GM18499 (cell line): ENCODE results near the gene JAKMIP2.
"Not testable (repeated sequence)": the region's sequence is repeated elsewhere in the genome, so short reads cannot be mapped to it uniquely, and the experiment has no call there.

ENCODE experiments used
- ATAC-seq: cut with Tn5 transposase; IDR thresholded peaks from one replicate; pipeline ENCODE4 v1.9.1; 2021; ENCODE audit warnings: moderate number of reproducible peaks; ENCODE audit not compliant: insufficient read depth, unreplicated experiment

Gene JAKMIP2

DNA sequence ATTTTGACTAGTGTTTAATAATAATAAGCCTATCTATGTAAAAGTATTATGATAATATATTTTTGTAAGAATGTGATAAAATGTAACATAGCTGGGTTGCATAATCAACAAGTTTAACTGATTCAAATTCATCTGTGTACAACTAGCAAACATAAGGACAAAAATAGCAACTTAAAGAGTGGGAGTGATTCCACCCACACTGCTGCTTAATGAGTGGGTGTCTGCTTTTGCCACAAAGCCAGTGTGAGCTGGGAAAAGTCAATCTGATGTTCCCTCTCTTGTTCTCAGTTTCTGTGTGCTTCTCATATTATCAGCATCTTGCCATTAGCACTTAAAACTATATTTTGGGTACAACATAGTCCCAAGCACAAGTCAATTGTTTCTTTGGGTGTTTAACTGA, 161.5 kb downstream of the JAKMIP2 start:
- ATAC-seq = no peak

DNA sequence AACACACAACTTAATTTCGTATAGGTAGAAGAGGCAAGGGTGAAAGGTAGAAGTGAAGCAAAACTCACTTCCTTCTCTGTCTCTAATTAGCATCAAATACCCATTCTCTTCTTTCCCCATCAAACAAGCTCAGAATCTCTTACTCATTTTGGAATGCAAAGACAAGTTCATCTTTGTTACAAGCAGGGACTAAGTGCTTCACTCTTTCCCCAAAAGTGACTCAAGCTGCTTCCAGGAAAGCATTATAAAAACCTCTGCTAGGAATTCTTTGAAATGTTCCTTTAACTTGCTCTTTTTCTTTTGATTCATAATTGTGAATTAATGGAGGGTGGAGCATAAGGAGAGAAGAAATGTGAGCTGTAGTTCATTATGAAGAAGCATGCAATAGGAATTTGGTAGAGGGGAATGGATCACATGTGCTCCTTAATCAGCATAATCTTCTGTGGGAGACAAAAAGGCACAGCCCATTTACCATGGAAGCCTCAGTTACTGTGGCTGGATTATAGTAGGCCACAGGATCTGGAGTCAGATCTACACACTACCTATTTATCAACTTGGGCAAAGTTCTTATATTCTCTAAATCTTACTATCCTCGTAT, 163.1 kb downstream of the JAKMIP2 start:
- ATAC-seq = no peak

DNA sequence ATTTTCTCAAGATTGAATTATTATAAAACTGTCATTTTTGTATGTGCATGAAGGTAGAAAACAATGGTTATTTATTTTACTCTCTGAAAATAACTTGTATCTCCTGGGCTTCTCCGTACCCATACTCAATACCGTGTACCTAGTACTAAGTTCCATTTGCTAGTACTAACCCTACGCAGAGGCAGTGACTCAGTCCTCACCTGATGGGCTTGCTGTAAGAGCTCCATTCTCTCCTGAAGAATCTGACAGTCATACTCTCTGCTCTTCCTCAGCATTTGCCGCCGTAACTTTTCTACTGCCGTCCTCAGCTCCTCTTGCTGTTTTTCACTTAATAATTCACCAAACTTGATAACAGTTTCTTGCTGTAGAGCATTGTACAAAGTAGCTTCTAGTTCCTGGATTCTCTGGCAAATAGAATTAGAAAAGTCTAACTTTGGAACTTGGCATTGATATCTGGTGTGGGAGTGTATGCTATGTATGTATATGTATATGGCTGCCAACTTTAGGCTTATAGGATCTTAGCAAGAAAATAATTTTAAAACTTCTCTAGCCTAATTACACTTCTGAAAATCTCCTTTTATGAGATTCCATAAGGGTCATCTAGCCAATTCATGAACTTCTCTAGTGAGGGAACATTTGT, 164.7 kb downstream of the JAKMIP2 start:
- ATAC-seq = no peak

DNA sequence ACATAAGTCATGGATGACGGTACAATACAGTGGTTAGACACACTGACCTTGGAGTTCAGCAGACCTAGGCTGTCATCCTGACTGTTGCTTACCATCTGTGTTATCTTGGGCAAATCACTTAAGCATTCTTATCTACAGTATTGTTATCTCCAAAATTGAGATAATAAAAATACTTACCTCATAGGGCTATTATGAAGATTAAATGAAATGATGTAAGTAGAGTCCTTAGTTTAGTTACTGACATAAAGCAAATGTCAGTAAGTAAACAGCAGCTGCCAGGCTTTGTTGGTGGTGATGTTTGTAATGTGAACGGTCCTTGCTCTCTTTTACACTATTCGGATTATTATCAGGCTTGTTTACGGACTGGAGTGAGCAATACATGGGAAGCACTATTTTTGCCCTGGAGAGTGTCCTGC, 165.3 kb downstream of the JAKMIP2 start:
- no peak for ATAC-seq

DNA sequence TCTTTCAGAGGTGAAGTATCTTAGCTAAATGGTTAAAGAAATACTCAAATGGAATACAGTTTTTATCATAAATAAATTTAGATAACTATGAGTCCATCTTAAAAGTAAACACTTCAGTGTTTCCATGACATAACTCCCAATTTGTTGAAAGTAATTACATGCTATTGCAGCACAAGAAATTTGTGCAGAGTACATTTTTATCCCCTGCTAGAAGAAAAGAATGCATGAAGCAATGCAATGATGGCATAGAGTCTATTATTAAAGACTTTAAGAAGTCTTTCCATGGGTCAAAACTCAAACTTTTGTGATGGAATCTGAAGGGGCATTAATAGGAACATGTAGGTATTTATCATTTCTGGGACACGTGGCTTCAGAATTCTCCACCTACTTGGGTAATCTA, 166.1 kb downstream of the JAKMIP2 start:
- no peak for ATAC-seq

DNA sequence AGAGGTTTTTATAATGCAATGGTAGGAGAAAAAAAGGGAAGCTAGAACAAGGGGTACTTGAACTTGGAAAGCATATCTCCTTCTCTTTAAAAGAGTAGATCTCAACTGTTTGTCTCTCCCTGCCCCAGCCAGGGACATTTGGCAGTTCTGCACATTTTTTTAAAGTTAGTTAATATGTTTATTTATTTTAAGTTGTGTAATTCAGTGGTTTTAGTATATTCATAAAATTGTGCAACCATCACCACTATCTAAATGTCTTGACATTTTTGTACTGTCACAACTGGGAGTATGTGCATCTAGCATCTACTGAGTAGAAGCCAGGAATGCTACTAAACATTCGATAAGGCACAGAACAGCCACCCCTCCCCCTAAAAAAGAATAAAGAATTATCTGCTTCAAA, 169.2 kb downstream of the JAKMIP2 start:
- no peak for ATAC-seq

DNA sequence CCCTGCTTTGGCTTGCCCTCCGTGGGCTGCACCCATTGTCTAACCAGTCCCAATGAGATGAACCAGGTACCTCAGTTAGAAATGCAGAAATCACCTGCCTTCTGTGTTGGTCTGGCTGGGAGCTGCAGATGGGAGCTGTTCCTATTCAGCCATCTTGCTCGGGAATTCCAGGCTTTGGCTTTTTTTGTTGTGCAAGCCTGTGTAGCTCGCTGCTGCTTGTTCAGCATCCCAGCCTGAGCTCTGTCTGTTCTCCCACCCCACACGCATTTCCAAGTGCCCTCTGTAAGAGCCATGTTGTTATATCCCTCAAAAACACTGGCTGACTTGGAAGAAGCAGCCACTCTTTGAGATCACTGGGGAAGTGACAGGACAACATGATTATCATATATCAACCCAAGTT, 171.0 kb downstream of the JAKMIP2 start:
- ATAC-seq = no peak

DNA sequence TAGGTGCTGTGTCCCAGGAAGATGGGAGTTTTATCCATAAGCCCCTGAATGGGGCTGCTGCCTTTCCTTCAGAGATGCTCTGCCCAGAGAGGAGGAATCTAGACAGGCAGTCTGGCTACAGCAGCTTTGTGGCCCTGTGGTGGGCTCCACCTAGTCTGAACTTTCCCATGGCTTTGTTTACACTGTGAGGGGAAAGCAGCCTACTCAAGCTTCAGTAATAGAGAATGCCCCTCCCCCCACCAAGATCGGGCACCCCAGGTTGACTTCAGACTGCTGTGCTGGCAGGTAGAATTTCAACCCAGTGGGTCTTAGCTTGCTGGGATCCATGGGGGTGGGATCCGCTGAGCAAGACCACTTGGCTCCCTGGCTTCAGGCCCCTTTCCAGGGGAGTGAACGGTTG, 171.7 kb downstream of the JAKMIP2 start:
- no peak for ATAC-seq

DNA sequence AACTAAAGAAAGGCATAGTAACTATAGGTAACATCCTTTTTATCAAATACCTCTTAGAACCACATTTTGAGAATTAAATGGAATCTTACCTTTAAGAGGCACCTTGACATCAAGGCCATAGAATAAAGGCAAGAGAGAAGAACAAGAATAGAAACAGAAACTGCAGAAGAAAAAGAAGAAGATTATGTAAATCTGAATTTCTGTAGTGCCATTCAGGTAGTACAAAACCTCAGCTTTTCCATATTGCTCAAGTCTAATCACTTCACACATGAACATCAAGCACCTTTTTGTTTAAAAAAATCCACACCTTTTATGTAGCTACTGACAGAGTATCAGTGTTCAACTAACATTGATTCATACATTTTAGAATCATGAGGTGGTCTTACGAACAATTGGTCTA, 180.9 kb downstream of the JAKMIP2 start:
- no peak for ATAC-seq

DNA sequence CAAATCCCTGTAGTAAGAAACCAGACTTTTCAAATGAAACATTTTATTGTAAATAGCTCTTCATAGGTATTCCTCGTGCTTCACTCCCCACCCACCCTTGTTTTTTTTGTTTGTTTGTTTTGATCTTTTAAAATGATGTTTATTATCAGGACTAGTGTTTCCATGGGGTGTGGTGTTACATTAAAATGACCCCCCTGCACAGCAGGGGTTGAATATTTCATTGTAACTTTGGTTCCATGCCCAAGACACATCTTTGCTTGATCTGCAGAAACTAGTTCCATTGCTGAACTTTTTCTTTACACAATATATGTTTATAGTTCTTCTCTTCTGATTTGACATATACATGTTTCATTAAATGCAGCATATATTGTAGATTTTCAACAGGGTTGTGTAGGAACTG, 191.4 kb downstream of the JAKMIP2 start:
- no peak for ATAC-seq

DNA sequence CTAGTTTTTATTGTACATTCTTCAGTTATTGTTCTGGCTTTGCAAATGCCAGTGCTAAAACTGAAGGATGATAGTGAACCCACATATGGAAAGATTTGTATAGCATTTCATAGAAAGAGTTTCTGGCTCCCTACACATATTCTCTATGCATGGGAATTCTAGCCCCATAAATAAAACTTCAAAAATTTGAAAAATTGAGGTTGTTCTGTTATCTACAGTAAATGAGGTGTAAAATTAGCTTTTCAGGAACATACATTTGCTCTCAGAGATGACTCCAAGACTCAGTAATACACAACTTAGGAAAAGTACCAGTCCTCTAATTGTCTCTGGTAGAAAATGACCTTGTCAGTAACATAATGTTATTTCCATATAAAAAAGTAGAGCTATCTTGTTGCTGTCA, 192.4 kb downstream of the JAKMIP2 start:
- no peak for ATAC-seq

DNA sequence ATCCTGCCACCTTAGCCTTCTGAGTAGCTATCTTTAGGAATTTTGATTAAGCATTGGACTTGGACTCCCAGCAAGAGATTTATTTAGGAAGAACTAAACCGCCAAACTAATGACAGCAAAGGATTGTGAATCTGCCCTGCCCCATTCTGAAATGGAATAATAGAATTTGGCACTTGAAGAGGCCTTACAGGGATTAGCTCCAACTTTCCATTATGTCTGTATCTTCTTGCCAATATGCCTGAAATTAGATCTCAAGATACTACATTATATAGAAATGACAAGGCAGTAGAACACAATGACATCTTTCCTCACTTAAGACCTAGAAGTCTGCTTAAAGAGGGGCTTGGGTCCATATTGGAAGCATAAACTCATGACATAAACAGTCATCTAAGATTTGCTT, 195.7 kb downstream of the JAKMIP2 start:
- no peak for ATAC-seq

DNA sequence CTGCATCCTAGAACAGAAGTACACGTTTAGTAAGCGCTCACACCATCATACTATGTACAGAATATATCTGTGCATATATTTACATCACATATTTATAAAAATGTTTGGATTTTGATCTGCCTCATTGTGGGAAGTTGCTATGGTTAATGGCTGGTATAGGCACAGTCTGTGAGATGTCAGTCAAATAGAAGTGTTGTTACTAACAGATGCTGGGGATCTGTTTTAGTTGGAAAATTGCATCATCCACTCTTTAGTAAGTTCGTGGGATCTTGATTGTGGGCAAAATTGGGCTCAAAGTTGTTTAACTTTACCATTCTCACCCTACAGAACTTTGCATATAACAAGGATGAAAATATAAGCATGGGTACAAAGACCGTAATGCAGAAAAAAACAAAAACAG, 196.3 kb downstream of the JAKMIP2 start:
- no peak for ATAC-seq

DNA sequence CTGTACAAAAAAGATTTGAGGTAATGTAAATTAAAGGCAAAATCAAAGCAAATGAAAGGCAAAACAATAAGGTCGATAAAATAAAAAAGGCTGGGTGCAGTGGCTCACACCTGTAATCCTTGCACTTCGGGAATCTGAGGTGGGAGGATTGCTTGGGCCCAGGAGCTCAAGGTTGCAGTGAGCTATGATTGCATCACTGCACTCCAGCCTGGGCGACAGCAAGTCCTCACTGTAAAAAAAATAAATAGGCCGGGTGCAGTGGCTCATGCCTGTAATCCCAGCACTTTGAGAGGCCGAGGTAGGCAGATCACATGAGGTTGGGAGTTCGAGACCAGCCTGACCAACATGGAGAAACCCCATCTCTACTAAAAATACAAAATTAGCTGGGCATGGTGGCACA, 200.3 kb downstream of the JAKMIP2 start:
- not testable (repeated sequence) for ATAC-seq

DNA sequence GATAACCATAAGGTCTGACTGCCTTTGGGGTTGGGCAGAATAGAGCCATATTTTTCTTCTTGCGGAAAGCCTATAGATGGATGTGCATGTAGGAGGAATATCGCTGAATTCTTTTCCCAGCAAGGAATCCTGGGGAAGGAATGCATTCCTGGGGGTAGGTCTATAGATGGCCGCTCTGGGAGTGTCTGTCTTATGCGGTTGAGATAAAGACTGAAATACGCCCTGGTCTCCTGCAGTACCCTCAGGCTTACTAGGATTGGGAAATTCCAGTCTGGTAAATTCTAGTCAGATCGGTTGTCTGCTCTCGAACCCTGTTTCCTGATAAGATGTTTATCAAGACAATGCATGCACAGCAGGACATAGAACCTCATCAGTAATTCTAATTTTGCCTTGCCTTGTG, 202.1 kb downstream of the JAKMIP2 start:
- not testable (repeated sequence) for ATAC-seq

DNA sequence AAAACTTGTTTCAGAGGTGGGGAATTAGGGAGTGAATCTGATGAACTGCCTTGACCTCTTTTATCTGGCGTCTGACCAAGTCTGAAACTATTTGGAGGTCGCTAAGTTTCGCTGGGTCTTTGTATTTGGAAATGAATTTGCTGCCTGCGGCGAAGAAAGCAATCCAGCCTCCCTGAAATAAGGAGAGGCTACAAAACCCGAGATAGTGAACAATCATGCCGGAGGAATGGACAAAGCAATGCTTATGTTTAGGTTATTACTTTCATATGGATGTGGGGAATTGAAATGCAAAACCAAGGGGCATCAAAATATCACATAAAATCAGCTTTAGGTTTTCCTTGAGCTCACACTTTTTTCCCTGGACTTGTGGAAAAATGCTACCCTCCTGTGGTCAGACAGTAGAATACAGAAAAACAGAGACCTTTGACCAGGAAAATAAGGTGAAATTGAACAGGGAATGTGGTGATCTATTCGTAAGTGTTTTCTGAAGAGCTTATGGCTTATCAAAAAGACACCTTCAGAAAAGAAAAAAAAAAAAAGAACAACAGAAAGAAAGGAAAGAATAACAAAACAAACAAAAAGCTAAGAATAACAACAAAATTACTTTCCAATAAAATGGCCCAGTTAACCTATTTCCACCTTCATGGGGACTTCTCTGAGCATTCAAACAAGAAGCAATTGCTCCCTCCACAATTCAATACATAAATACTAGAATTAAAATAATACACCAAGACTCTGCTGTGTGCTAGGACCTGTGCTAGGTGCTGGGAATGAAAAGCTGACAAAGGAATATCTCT, 204.1 kb downstream of the JAKMIP2 start:
- no peak for ATAC-seq

DNA sequence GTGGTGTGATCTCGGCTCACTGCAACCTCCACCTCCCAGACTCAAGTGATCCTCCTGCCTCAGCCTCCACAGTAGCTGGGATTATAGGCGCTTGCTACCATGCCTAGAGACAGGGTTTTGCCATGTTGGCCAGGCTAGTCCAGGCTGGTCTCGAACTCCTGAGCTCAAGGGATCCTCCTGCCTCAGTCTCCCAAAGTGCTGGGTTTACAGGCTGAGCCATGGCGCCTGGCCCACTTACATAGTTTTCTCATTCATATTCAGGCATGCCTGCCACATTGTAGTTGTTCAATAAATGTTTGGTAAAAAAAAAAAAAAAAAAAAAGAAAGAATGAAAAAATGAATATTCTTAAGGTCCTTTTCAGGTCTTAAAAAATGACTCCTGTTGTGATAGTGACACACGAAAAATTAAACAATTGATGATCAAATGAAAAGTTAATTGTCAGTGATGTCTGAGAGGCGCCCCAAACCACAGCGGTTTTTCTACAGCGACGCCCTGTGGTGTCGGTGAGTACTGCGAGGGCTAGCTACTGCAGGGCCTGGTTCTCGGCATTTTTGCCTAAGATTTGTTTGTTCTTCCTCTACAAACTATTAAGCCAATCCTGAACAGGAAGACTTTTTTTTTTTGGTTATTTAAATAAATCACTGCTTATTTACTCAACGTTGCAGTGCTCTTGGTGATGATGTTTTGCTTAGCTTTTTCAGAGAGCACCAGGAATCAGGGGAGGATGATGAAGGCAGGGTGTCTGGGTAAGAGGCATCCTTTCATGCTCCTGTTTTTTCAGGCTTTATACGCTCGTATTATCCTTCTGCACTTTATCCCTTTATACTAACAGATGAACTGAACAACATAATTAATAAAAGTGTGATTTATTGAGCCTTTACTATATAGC, 205.6 kb downstream of the JAKMIP2 start:
- ATAC-seq = peak; percentile 71

DNA sequence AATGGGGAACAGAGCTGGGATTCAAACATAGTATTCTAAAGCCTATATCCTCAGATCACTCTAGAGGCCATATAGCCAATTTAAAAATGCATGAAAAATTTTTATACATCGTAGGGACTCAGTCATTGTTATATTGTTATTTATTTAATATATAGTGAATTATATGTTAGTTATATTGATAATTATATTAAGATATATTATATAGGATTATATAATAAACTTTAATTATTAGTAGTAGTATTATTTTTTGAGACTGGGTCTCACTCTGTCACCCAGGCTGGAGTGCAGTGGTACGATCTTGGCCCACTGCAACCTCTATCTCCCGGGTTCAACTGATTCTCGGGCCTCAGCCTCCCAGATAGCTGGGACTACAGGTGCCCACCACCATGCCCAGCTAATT, 206.9 kb downstream of the JAKMIP2 start:
- ATAC-seq = no peak

DNA sequence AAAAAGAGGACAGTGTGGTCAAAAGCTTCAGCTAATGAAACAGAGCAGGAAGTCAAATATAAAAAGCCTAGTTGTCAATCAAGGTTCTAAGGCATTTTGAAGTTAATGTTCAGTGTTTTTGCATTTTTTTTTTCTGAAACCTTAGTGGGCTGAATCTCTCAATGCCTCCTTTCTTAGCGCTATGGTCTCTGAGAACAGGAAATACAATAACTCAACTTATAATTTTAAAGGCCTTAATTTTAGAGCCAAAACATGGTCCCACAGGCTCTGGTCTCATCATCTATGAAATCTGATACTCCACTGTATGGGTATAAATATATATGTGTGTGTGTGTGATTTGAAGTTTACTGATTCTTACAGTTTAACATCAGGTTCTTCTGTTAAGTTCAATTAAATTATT, 209.3 kb downstream of the JAKMIP2 start:
- no peak for ATAC-seq

DNA sequence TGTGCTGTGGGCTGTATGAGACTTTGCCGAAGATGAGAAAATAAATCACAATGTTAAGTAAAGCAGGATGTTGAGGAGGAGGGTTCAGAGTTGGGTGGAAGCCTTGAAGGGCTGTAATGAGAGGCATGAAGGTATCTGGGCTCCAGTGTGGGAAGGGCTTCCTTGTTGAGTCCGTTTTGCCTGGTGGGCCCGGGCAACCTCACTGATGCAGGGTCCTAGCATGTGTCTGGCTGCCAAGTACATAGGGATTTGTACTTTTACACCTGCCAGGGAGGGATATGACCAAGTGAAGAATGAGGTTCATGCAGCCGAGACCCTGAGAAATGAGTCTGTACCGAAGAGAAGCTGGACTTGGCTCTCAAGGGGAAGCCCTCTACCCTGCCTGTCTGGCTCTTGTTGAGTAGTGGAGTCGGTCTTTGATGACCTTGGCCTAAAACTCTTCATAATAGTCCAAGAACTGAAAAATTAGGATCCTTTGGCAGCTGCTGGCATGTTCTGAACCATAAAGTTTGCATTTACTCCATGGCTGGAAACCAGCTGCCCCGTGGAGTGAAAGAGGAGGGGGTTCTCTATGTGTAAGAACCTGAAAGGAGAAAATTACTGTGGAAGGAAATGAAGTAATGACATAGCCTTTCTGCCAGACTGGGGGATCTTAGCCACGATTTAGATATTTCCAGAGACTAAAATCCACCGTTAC, 213.7 kb downstream of the JAKMIP2 start:
- no peak for ATAC-seq
